GM21528 (cell line): ENCODE results near the gene OLFML2A.

Experiments
- ATAC-seq: cut with Tn5 transposase; IDR thresholded peaks from one replicate; pipeline ENCODE4 v1.9.1; 2021; ENCODE audit warnings: mild to moderate bottlenecking, moderate library complexity; ENCODE audit not compliant: unreplicated experiment, low FRiP score

The OLFML2A gene

GRCh38 chr9:124774129-124774978 is 2.6 kb upstream of the OLFML2A start:
- ATAC-seq: no peak

- no peak for ATAC-seq
These were observed 347 bp upstream of the OLFML2A start for GRCh38 chr9:124776618-124776953.

GRCh38 chr9:124778575-124779367 is 1.8 kb downstream of the OLFML2A start:
- ATAC-seq: no peak

- ATAC-seq: no peak
These were observed 2.6 kb downstream of the OLFML2A start for GRCh38 chr9:124779368-124780059.

GRCh38 chr9:124780060-124780756 is 3.3 kb downstream of the OLFML2A start:
- no peak for ATAC-seq

GRCh38 chr9:124780757-124781151 is 3.8 kb downstream of the OLFML2A start:
- ATAC-seq: no peak

- ATAC-seq: no peak
These were observed 5.2 kb downstream of the OLFML2A start for GRCh38 chr9:124781967-124782660.

- no peak for ATAC-seq
These were observed 6.0 kb downstream of the OLFML2A start for GRCh38 chr9:124782661-124783574.

- no peak for ATAC-seq
These were observed 6.9 kb downstream of the OLFML2A start for GRCh38 chr9:124783830-124784229.

- no peak for ATAC-seq
These were observed 7.6 kb downstream of the OLFML2A start for GRCh38 chr9:124784509-124784908.

GRCh38 chr9:124786881-124787573 is 10.1 kb downstream of the OLFML2A start:
- no peak for ATAC-seq

- ATAC-seq: no peak
These were observed 11.7 kb downstream of the OLFML2A start for GRCh38 chr9:124788542-124789217.

- no peak for ATAC-seq
These were observed 12.6 kb downstream of the OLFML2A start for GRCh38 chr9:124789531-124789930.

- no peak for ATAC-seq
These were observed 13.4 kb downstream of the OLFML2A start for GRCh38 chr9:124790301-124790700.

GRCh38 chr9:124790801-124791505 is 14.0 kb downstream of the OLFML2A start:
- no peak for ATAC-seq

GRCh38 chr9:124792257-124793014 is 15.5 kb downstream of the OLFML2A start:
- no peak for ATAC-seq
